Measurements from ENCODE around the gene STPG3.

Gene STPG3

GRCh38 chr9:137279741-137280473 lies 28.8 kb downstream of the STPG3 start:
- DNase-seq (ENCODE audit: low spot score): no peak

GRCh38 chr9:137280474-137281344 lies 29.6 kb downstream of the STPG3 start:
- no peak for DNase-seq (ENCODE audit: low spot score)

GRCh38 chr9:137281345-137282116 lies 30.4 kb downstream of the STPG3 start:
- DNase-seq (ENCODE audit: low spot score): no peak

- DNase-seq (ENCODE audit: low spot score): no peak
Measured at GRCh38 chr9:137286975-137287383, 35.9 kb downstream of the STPG3 start.

GRCh38 chr9:137293094-137293481 lies 42.0 kb downstream of the STPG3 start:
- no peak for DNase-seq (ENCODE audit: low spot score)

- DNase-seq (ENCODE audit: low spot score): no peak
Measured at GRCh38 chr9:137293482-137294090, 42.5 kb downstream of the STPG3 start.

- DNase-seq (ENCODE audit: low spot score): no peak
Measured at GRCh38 chr9:137294091-137294680, 43.1 kb downstream of the STPG3 start.

- no peak for DNase-seq (ENCODE audit: low spot score)
Measured at GRCh38 chr9:137294681-137295237, 43.7 kb downstream of the STPG3 start.

- DNase-seq (ENCODE audit: low spot score): peak; percentile 40
Measured at GRCh38 chr9:137295238-137295811, 44.2 kb downstream of the STPG3 start.

- DNase-seq (ENCODE audit: low spot score): no peak
Measured at GRCh38 chr9:137295849-137296669, 45.0 kb downstream of the STPG3 start.

GRCh38 chr9:137296670-137297664 lies 45.9 kb downstream of the STPG3 start:
- no peak for DNase-seq (ENCODE audit: low spot score)

- DNase-seq (ENCODE audit: low spot score): no peak
Measured at GRCh38 chr9:137297966-137298365, 46.9 kb downstream of the STPG3 start.

- DNase-seq (ENCODE audit: low spot score): no peak
Measured at GRCh38 chr9:137298401-137299202, 47.5 kb downstream of the STPG3 start.

- no peak for DNase-seq (ENCODE audit: low spot score)
Measured at GRCh38 chr9:137299203-137299565, 48.1 kb downstream of the STPG3 start.

- no peak for DNase-seq (ENCODE audit: low spot score)
Measured at GRCh38 chr9:137299938-137300337, 48.9 kb downstream of the STPG3 start.

GRCh38 chr9:137300567-137301080 lies 49.5 kb downstream of the STPG3 start:
- DNase-seq (ENCODE audit: low spot score): no peak

- no peak for DNase-seq (ENCODE audit: low spot score)
Measured at GRCh38 chr9:137301081-137301947, 50.2 kb downstream of the STPG3 start.
